Stimulated activated naive B cell treated with anti-CD40 and anti-IgM and Interleukin-4, amounts not matched to agents 10 μg/mL and 1 μg/mL and 100 μg/mL, for 72 hours (primary cell): ENCODE results near the gene PIK3C2G.

ENCODE experiments used
- ATAC-seq, 2 donors: fragments of 150-1000 bp; cut with Tn5 transposase; replicated peaks; 2 replicates each; pipeline ENCODE4 v1.10.0; 2021; ENCODE audit warnings: moderate library complexity in 1 of 2
- DNase-seq: peaks from one replicate; pipeline ENCODE4 v3.0.0; 2021
- H3K27ac Mint-ChIP-seq: one replicate; pipeline ENCODE4 v1.8.0; 2022; ENCODE audit warnings: mild to moderate bottlenecking, mixed read lengths
- H3K27me3 Mint-ChIP-seq, 2 donors: one replicate each; pipeline ENCODE4 v1.8.0; 2022; ENCODE audit warnings: mixed read lengths in 2 of 2
- H3K36me3 Mint-ChIP-seq, 2 donors: one replicate each; pipeline ENCODE4 v1.8.0; 2022; ENCODE audit warnings: mixed read lengths in 2 of 2, mild to moderate bottlenecking in 1 of 2
- H3K4me1 Mint-ChIP-seq, 2 donors: one replicate each; pipeline ENCODE4 v1.8.0; 2022; ENCODE audit warnings: mixed read lengths in 2 of 2, mild to moderate bottlenecking in 1 of 2
- H3K4me3 Mint-ChIP-seq, 2 donors: one replicate each; pipeline ENCODE4 v1.8.0; 2022; ENCODE audit warnings: mild to moderate bottlenecking in 2 of 2, mixed read lengths in 2 of 2, moderate library complexity in 1 of 2
- H3K9me3 Mint-ChIP-seq, 2 donors: one replicate each; pipeline ENCODE4 v1.8.0; 2022; ENCODE audit warnings: mixed read lengths in 2 of 2, mild to moderate bottlenecking in 1 of 2

Gene PIK3C2G

GRCh38 chr12:18430425-18431048 is 169.2 kb downstream of the PIK3C2G start:
- peak; percentile 60 to 62 for ATAC-seq
- H3K4me3 Mint-ChIP-seq = no peak overlapping the region
- H3K9me3 Mint-ChIP-seq = no peaks in the 10 kb centered on the region
- H3K27ac Mint-ChIP-seq = no peak overlapping the region
- H3K4me1 Mint-ChIP-seq = no peaks in the 10 kb centered on the region
- no peaks in the 10 kb centered on the region for H3K27me3 Mint-ChIP-seq
- DNase-seq = no peak
- H3K36me3 Mint-ChIP-seq = no peaks in the 10 kb centered on the region

- H3K27ac Mint-ChIP-seq = no peak overlapping the region
- no peak overlapping the region for H3K4me3 Mint-ChIP-seq
- H3K36me3 Mint-ChIP-seq = no peaks in the 10 kb centered on the region
Measured at GRCh38 chr12:18431771-18432170, 170.5 kb downstream of the PIK3C2G start.

GRCh38 chr12:18432206-18432605 is 170.9 kb downstream of the PIK3C2G start:
- H3K36me3 Mint-ChIP-seq = no peaks in the 10 kb centered on the region
- no peaks in the 10 kb centered on the region for H3K4me1 Mint-ChIP-seq
- no peak overlapping the region for H3K27ac Mint-ChIP-seq
- H3K9me3 Mint-ChIP-seq = no peaks in the 10 kb centered on the region
- ATAC-seq (no peak), DNase-seq (no peak)
- no peak overlapping the region for H3K4me3 Mint-ChIP-seq
- H3K27me3 Mint-ChIP-seq = no peaks in the 10 kb centered on the region

More at GRCh38 chr12:18431771-18432170, 170.5 kb downstream of the PIK3C2G start:
- Mint-ChIP-seq H3K27me3 (no peaks in the 10 kb centered on the region), H3K4me1 (no peaks in the 10 kb centered on the region), H3K9me3 (no peaks in the 10 kb centered on the region)
- ATAC-seq (no peak), DNase-seq (no peak)

- DNase-seq (no peak), ATAC-seq (no peak)
- Mint-ChIP-seq H3K36me3 (no peaks in the 10 kb centered on the region), H3K27me3 (no peaks in the 10 kb centered on the region), H3K4me3 (no peak overlapping the region), H3K4me1 (no peaks in the 10 kb centered on the region), H3K27ac (no peak overlapping the region), H3K9me3 (no peaks in the 10 kb centered on the region)
Measured at GRCh38 chr12:18436170-18436569, 174.9 kb downstream of the PIK3C2G start.

- H3K36me3 Mint-ChIP-seq = no peaks in the 10 kb centered on the region
- no peaks in the 10 kb centered on the region for H3K4me1 Mint-ChIP-seq
- H3K27me3 Mint-ChIP-seq = no peaks in the 10 kb centered on the region
Measured at GRCh38 chr12:18439541-18439940, 178.2 kb downstream of the PIK3C2G start.

GRCh38 chr12:18443768-18444437 is 182.6 kb downstream of the PIK3C2G start:
- no peaks in the 10 kb centered on the region for H3K36me3 Mint-ChIP-seq
- no peak overlapping the region for H3K4me3 Mint-ChIP-seq
- H3K4me1 Mint-ChIP-seq = no peaks in the 10 kb centered on the region
- no peak for ATAC-seq
- no peaks in the 10 kb centered on the region for H3K27me3 Mint-ChIP-seq
- no peak overlapping the region for H3K27ac Mint-ChIP-seq
- DNase-seq = no peak
- no peaks in the 10 kb centered on the region for H3K9me3 Mint-ChIP-seq

More at GRCh38 chr12:18439541-18439940, 178.2 kb downstream of the PIK3C2G start:
- no peaks in the 10 kb centered on the region for H3K9me3 Mint-ChIP-seq
- no peak for ATAC-seq
- H3K27ac Mint-ChIP-seq = no peak overlapping the region
- H3K4me3 Mint-ChIP-seq = no peak overlapping the region
- no peak for DNase-seq

- ATAC-seq = no peak
- Mint-ChIP-seq H3K9me3 (peaks cover 0 to 5% of the 10 kb centered on the region in 2 donors), H3K4me3 (no peak overlapping the region), H3K27me3 (no peaks in the 10 kb centered on the region), H3K27ac (no peak overlapping the region), H3K36me3 (no peaks in the 10 kb centered on the region), H3K4me1 (no peaks in the 10 kb centered on the region)
- DNase-seq = no peak
Measured at GRCh38 chr12:18446061-18446644, 184.8 kb downstream of the PIK3C2G start.

GRCh38 chr12:18454330-18454729 is 193.0 kb downstream of the PIK3C2G start:
- Mint-ChIP-seq H3K4me1 (no peaks in the 10 kb centered on the region), H3K4me3 (no peak overlapping the region), H3K27me3 (no peaks in the 10 kb centered on the region), H3K27ac (no peak overlapping the region), H3K9me3 (peaks cover 0 to 8% of the 10 kb centered on the region in 2 donors), H3K36me3 (no peaks in the 10 kb centered on the region)
- DNase-seq (no peak), ATAC-seq (no peak)

- Mint-ChIP-seq H3K4me3 (no peak overlapping the region), H3K27ac (no peak overlapping the region), H3K36me3 (no peaks in the 10 kb centered on the region), H3K27me3 (no peaks in the 10 kb centered on the region), H3K9me3 (peaks cover 0 to 3% of the 10 kb centered on the region in 2 donors), H3K4me1 (no peaks in the 10 kb centered on the region)
- no peak for ATAC-seq
- no peak for DNase-seq
Measured at GRCh38 chr12:18456344-18456743, 195.0 kb downstream of the PIK3C2G start.

GRCh38 chr12:18457362-18457761 is 196.0 kb downstream of the PIK3C2G start:
- Mint-ChIP-seq H3K4me3 (no peak overlapping the region), H3K36me3 (no peaks in the 10 kb centered on the region)
- no peak for DNase-seq

GRCh38 chr12:18461758-18462157 is 200.4 kb downstream of the PIK3C2G start:
- no peak for DNase-seq
- H3K36me3 Mint-ChIP-seq = no peaks in the 10 kb centered on the region
- no peak overlapping the region for H3K27ac Mint-ChIP-seq
- H3K27me3 Mint-ChIP-seq = no peaks in the 10 kb centered on the region
- ATAC-seq = no peak
- no peaks in the 10 kb centered on the region for H3K9me3 Mint-ChIP-seq
- no peaks in the 10 kb centered on the region for H3K4me1 Mint-ChIP-seq
- no peak overlapping the region for H3K4me3 Mint-ChIP-seq

More at GRCh38 chr12:18457362-18457761, 196.0 kb downstream of the PIK3C2G start:
- no peaks in the 10 kb centered on the region for H3K4me1 Mint-ChIP-seq
- H3K27me3 Mint-ChIP-seq = no peaks in the 10 kb centered on the region
- no peak for ATAC-seq
- H3K27ac Mint-ChIP-seq = no peak overlapping the region
- peaks cover 0 to 3% of the 10 kb centered on the region in 2 donors for H3K9me3 Mint-ChIP-seq

- no peak for DNase-seq
- H3K4me1 Mint-ChIP-seq = no peaks in the 10 kb centered on the region
- no peaks in the 10 kb centered on the region for H3K27me3 Mint-ChIP-seq
- ATAC-seq = no peak
- no peaks in the 10 kb centered on the region for H3K9me3 Mint-ChIP-seq
- no peak overlapping the region for H3K27ac Mint-ChIP-seq
- H3K36me3 Mint-ChIP-seq = no peaks in the 10 kb centered on the region
- H3K4me3 Mint-ChIP-seq = no peak overlapping the region
Measured at GRCh38 chr12:18462442-18462841, 201.1 kb downstream of the PIK3C2G start.

GRCh38 chr12:18467620-18468245 is 206.4 kb downstream of the PIK3C2G start:
- ATAC-seq (peak in 1 of 2 donors; percentile 19), DNase-seq (no peak)
- H3K4me1 Mint-ChIP-seq = no peaks in the 10 kb centered on the region
- H3K36me3 Mint-ChIP-seq = no peaks in the 10 kb centered on the region
- H3K27ac Mint-ChIP-seq = no peak overlapping the region
- H3K9me3 Mint-ChIP-seq = peaks cover 0 to 4% of the 10 kb centered on the region in 2 donors
- no peak overlapping the region for H3K4me3 Mint-ChIP-seq
- no peaks in the 10 kb centered on the region for H3K27me3 Mint-ChIP-seq

GRCh38 chr12:18468246-18469075 is 207.1 kb downstream of the PIK3C2G start:
- ATAC-seq = no peak
- Mint-ChIP-seq H3K9me3 (peaks cover 0 to 4% of the 10 kb centered on the region in 2 donors), H3K36me3 (no peaks in the 10 kb centered on the region), H3K4me3 (no peak overlapping the region), H3K4me1 (no peaks in the 10 kb centered on the region), H3K27ac (no peak overlapping the region), H3K27me3 (no peaks in the 10 kb centered on the region)
- DNase-seq = no peak
